ENCODE measurements around the gene MPHOSPH10. TPM values are rescaled to one million over a fixed set of nuclear protein-coding genes. Genes with fewer than 3 reads are reported as not detected.

The MPHOSPH10 gene
- total RNA-seq, 1 donor from 2014 or later = 23.0 TPM

DNA sequence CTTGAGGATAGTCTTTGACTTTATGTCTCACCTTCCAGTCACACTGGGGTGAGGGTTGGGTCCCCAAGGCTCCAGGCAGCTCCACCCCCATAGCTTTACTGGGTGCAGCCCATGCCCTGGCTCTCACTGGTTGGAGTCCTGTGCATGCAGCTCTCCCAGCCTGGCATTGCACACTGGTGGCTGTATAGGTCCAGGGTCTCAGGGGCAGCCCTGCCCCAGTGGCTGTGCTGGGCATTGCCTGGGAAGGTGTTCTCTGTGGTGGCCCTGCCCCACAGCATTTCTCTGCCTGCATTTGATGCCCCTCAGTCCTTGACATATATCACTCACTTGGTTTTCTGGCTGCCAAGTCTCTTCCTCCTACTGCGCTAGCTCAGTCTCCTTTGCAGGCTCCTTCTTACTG is 21.2 kb downstream of the MPHOSPH10 start:
- H3K9me3 ChIP-seq = no peaks in the 10 kb centered on the region
- intact Hi-C loops (cut with DNase I) = no loop called here

DNA sequence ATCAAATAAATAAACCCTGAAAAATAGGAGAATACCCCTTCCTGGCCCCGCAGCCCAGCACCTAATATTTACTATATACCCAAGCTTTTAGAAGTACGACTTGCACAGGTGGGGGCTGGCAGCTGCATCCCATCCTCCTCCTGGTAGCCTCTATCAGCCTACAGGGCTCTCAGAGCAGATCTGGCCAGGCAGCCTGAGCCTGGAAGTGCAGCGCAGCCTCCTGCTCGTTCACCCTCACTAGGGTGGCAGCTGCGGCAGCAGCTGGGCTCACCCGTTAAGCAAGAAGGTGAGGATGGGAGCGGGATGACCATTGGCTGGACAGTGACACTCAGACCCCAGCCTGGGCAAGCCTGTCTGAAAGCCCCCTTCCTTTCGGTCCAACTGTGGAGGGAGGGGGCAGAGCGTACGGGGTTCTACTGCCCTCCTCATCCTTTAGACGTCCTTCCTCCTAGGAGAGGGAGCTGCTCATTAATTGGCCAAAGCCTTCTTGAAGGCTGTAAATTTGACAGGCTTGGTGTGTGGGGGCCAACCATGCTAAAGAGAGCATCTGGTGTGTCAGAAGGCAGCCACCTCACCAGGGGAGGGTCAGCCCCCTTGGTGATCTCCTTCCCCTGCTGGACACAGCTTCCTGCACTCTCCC is 23.3 kb downstream of the MPHOSPH10 start:
- Histone ChIP-seq H3K9me3 (no peaks in the 10 kb centered on the region), H3K4me1 (no peaks in the 10 kb centered on the region), H3K27me3 (no peaks in the 10 kb centered on the region), H3K27ac (no peak overlapping the region), H3K36me3 (peaks cover 15 to 20% of the 10 kb centered on the region in 2 donors), H3K4me3 (no peak overlapping the region)
- no peak for DNase-seq (ENCODE audit: low spot score in 2 of 2)
- TF ChIP-seq, protein P1, sequence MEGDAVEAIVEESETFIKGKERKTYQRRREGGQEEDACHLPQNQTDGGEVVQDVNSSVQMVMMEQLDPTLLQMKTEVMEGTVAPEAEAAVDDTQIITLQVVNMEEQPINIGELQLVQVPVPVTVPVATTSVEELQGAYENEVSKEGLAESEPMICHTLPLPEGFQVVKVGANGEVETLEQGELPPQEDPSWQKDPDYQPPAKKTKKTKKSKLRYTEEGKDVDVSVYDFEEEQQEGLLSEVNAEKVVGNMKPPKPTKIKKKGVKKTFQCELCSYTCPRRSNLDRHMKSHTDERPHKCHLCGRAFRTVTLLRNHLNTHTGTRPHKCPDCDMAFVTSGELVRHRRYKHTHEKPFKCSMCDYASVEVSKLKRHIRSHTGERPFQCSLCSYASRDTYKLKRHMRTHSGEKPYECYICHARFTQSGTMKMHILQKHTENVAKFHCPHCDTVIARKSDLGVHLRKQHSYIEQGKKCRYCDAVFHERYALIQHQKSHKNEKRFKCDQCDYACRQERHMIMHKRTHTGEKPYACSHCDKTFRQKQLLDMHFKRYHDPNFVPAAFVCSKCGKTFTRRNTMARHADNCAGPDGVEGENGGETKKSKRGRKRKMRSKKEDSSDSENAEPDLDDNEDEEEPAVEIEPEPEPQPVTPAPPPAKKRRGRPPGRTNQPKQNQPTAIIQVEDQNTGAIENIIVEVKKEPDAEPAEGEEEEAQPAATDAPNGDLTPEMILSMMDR (IDR thresholded peaks at IDR 0.05) = no peak
- intact Hi-C loops (cut with DNase I) = no loop called here

More for the DNA sequence above, 21.2 kb downstream of the MPHOSPH10 start:
- Histone ChIP-seq H3K36me3 (peaks cover 35 to 41% of the 10 kb centered on the region in 2 donors), H3K27me3 (no peaks in the 10 kb centered on the region), H3K4me1 (no peaks in the 10 kb centered on the region), H3K4me3 (no peak overlapping the region), H3K27ac (no peak overlapping the region)
- TF ChIP-seq, protein P1 (IDR thresholded peaks at IDR 0.05) = no peak
- no peak for DNase-seq (ENCODE audit: low spot score in 2 of 2)

DNA sequence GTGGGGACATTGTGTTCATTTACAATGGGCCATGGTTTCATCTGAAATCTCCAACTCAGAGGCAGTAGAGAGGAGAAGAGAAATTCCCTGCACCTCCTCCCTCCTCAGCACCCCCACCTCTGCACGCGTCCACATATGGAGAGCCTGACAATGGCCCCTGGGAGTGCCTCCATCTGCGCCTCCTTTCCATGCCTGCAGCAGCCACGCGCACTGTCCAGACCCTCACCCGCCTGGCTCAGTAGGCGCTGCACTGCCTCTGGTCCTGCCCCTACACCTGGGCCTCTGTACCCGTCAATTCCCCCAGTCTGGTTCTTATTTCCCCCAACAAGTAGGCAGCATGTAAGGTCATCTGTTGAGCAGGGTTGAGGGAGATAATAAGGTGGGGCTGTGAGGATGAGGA is 23.8 kb downstream of the MPHOSPH10 start:
- no peak for DNase-seq (ENCODE audit: low spot score in 2 of 2)
- Histone ChIP-seq H3K4me1 (no peaks in the 10 kb centered on the region), H3K27me3 (no peaks in the 10 kb centered on the region), H3K9me3 (no peaks in the 10 kb centered on the region), H3K27ac (no peak overlapping the region), H3K36me3 (peaks cover 10 to 14% of the 10 kb centered on the region in 2 donors), H3K4me3 (no peak overlapping the region)
- TF ChIP-seq, protein P1 (IDR thresholded peaks at IDR 0.05) = no peak
- intact Hi-C loops (cut with DNase I) = no loop called here

DNA sequence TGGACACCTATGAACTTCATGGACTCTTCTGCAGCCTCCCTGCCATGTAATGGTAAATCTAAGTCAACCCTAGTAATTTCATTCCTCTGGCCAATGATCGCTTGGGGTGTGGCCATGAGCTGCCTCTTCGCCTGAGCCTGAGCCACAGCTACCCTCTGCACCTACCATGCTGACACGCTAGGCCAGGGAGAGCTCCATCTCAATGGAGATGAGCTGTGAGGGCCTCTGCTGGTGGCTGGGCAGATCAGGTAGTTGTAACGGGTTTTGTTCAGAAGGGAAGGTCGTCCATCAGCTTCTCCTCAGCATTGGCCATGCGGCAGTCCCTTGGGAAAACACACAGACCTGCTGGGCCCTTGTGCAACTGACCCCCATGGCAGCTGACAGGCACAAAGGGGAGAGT is 24.4 kb downstream of the MPHOSPH10 start:
- DNase-seq (ENCODE audit: low spot score in 2 of 2) = no peak
- Histone ChIP-seq H3K9me3 (no peaks in the 10 kb centered on the region), H3K4me1 (no peaks in the 10 kb centered on the region), H3K4me3 (no peak overlapping the region), H3K27ac (no peak overlapping the region), H3K27me3 (no peaks in the 10 kb centered on the region), H3K36me3 (peaks cover 6 to 10% of the 10 kb centered on the region in 2 donors)
- TF ChIP-seq, protein P1 (IDR thresholded peaks at IDR 0.05) = no peak
- intact Hi-C loops (cut with DNase I) = no loop called here

DNA sequence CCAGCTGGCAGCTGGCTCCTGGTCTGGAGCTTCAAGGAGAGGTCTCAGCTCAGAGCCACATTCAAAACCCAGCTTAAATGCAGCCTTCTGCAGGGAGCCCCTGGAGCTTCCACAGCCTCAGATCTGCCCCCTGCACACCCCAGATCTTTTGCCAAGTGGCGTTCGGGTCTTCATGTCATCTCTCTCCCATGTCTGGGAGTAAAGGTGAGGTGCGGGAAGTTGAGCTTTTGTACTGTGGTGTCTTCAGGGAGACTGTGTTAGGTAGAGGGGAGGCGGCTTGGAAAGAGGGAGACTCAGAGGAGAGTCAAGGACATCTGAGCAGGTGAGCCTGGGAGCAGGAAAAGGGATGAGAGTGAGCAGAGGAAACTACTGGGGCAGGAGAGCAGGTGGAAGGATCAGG is 25.4 kb downstream of the MPHOSPH10 start:
- no peak overlapping the region for H3K27ac ChIP-seq
- H3K4me1 ChIP-seq = no peaks in the 10 kb centered on the region
- no peaks in the 10 kb centered on the region for H3K9me3 ChIP-seq
- DNase-seq (ENCODE audit: low spot score in 2 of 2) = no peak
- intact Hi-C loops (cut with DNase I) = no loop called here
- H3K4me3 ChIP-seq = no peak overlapping the region
- H3K27me3 ChIP-seq = no peaks in the 10 kb centered on the region
- TF ChIP-seq, protein P1 (IDR thresholded peaks at IDR 0.05) = no peak
- H3K36me3 ChIP-seq = peaks cover 0 to under 1% of the 10 kb centered on the region in 2 donors

DNA sequence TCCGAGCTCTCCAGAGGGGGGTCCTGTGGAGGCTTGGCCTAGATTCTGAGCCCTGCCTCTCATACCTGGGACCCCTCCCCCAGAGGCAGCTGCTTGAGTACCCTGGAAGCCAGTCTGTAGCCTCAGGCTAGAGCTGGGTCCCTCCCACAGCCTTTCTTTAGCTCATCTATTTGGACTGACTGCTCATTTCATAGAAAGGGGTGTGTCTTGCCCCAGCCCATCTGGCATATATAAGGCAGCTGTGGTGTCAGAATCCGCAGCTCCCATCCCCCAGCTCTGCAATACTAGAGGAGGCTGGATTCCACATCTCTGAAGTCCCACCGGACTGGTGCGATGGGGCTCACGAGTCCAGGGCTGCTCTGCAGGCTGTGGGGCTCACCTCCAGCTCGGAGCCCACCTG is 26.1 kb downstream of the MPHOSPH10 start:
- intact Hi-C loops (cut with DNase I) = no loop called here
- Histone ChIP-seq H3K27ac (no peak overlapping the region), H3K4me1 (no peaks in the 10 kb centered on the region), H3K27me3 (no peaks in the 10 kb centered on the region), H3K9me3 (no peaks in the 10 kb centered on the region), H3K4me3 (no peak overlapping the region), H3K36me3 (no peaks in the 10 kb centered on the region)
- DNase-seq (ENCODE audit: low spot score in 2 of 2) = no peak
- TF ChIP-seq, protein P1 (IDR thresholded peaks at IDR 0.05) = no peak
